IMR-90 (cell line): ENCODE measurements around the gene GCKR. TPM values are rescaled to one million over a fixed set of nuclear protein-coding genes. Genes with fewer than 3 reads are reported as not detected.

ENCODE experiments used
- ATAC-seq: fragments of 200-7000 bp; cut with Tn5 transposase; 2 replicates; pipeline ENCODE4 v1.9.1; 2020; ENCODE audit warnings: low read depth, mild to moderate bottlenecking, moderate library complexity
- BruUV-seq: library from RNA; stranded (reverse); fragments of 400-500 nt; replicated peaks from 2 replicates; lab custom pipeline; 2021; lab: Mats Ljungman, UMichigan
- CTCF ChIA-PET: fragments of 300-600 bp; formaldehyde crosslinking; extraction: SDS; loops from one replicate; lab custom pipeline; 2021; ENCODE audit warnings: antibody characterized with exemption; lab: Yijun Ruan, JAX
- POLR2A ChIA-PET: fragments of 300-600 bp; sonication (Branson Sonifier 250); formaldehyde crosslinking; loops from one replicate; lab custom pipeline; 2022; ENCODE audit warnings: antibody characterized with exemption; ENCODE audit not compliant: unreplicated experiment; lab: Charles Lee
- DNase-seq: peaks from one replicate; pipeline ENCODE4 v3.0.0; 2013
- H2AFZ ChIP-seq: replicated peaks from 2 replicates; pipeline ENCODE3; 2013; ENCODE audit warnings: low read length, mild to moderate bottlenecking; ENCODE audit not compliant: poor library complexity
- H2AK5ac ChIP-seq: 2 replicates; pipeline ENCODE4 v1.6.1; 2013; ENCODE audit warnings: low read depth, low read length, inconsistent platforms
- H2AK9ac ChIP-seq: replicated peaks from 2 replicates; pipeline ENCODE3; 2013; ENCODE audit warnings: mild to moderate bottlenecking, low read depth, low read length, moderate library complexity; ENCODE audit not compliant: poor library complexity
- H2BK120ac ChIP-seq: 2 replicates; pipeline ENCODE4 v1.6.1; 2013; ENCODE audit warnings: low read depth, low read length, inconsistent platforms
- H2BK15ac ChIP-seq: 3 replicates; pipeline ENCODE4 v1.6.1; 2013; ENCODE audit warnings: low read depth, low read length, inconsistent platforms
- H2BK20ac ChIP-seq: 2 replicates; pipeline ENCODE4 v1.6.1; 2013; ENCODE audit warnings: low read depth, mild to moderate bottlenecking, inconsistent platforms, low read length, moderate library complexity
- H2BK5ac ChIP-seq: 2 replicates; pipeline ENCODE4 v1.6.1; 2013; ENCODE audit warnings: mild to moderate bottlenecking, low read depth, low read length, inconsistent platforms; ENCODE audit not compliant: poor library complexity, severe bottlenecking
- H3K14ac ChIP-seq: replicated peaks from 2 replicates; pipeline ENCODE4 v1.6.1; 2013; ENCODE audit warnings: low read depth, low read length, inconsistent platforms
- H3K18ac ChIP-seq: 2 replicates; pipeline ENCODE4 v1.6.1; 2013; ENCODE audit warnings: low read depth, low read length, control low read depth
- H3K23ac ChIP-seq: 2 replicates; pipeline ENCODE4 v1.6.1; 2013; ENCODE audit warnings: low read depth, low read length, inconsistent platforms
- H3K27ac ChIP-seq: 2 replicates; pipeline ENCODE4 v1.5.1; 2013; ENCODE audit warnings: mild to moderate bottlenecking, control low read depth, low read length; ENCODE audit not compliant: insufficient read depth
- H3K27me3 ChIP-seq: 2 replicates; pipeline ENCODE4 v1.6.1; 2013; ENCODE audit warnings: low read length; ENCODE audit not compliant: control insufficient read depth, insufficient read depth
- H3K36me3 ChIP-seq: 2 replicates; pipeline ENCODE4 v1.6.1; 2013; ENCODE audit warnings: low read length, mixed read lengths; ENCODE audit not compliant: control insufficient read depth, insufficient read depth
- H3K4ac ChIP-seq: 2 replicates; pipeline ENCODE4 v1.6.1; 2013; ENCODE audit warnings: low read depth, low read length, inconsistent platforms
- H3K4me1 ChIP-seq: 2 replicates; pipeline ENCODE4 v1.6.1; 2013; ENCODE audit warnings: low read length, mixed read lengths; ENCODE audit not compliant: control insufficient read depth, insufficient read depth
- H3K4me2 ChIP-seq: 2 replicates; pipeline ENCODE4 v1.6.1; 2013; ENCODE audit warnings: low read depth, mild to moderate bottlenecking, control low read depth, low read length, moderate library complexity
- H3K4me3 ChIP-seq: 2 replicates; pipeline ENCODE4 v1.5.1; 2013; ENCODE audit warnings: low read depth, mild to moderate bottlenecking, control low read depth, low read length, moderate library complexity; ENCODE audit not compliant: insufficient read depth
- H3K56ac ChIP-seq: 2 replicates; pipeline ENCODE4 v1.6.1; 2013; ENCODE audit warnings: low read length, inconsistent platforms; ENCODE audit not compliant: insufficient read depth; ENCODE audit errors: extremely low read depth
- H3K79me1 ChIP-seq, 2 experiments: 2 replicates each; pipeline ENCODE4 v1.6.1; 2013; ENCODE audit warnings: low read length in 2 of 2, inconsistent platforms in 1 of 2, low read depth in 1 of 2
- H3K9ac ChIP-seq: 2 replicates; pipeline ENCODE4 v1.6.1; 2013; ENCODE audit warnings: low read depth, low read length, control low read depth
- H3K9me1 ChIP-seq: 2 replicates; pipeline ENCODE4 v1.6.1; 2013; ENCODE audit warnings: low read length, inconsistent platforms; ENCODE audit not compliant: insufficient read depth
- H3K9me3 ChIP-seq: 2 replicates; pipeline ENCODE4 v1.6.1; 2013; ENCODE audit warnings: low read length; ENCODE audit not compliant: control insufficient read depth, insufficient read depth
- H4K20me1 ChIP-seq: 2 replicates; pipeline ENCODE4 v1.6.1; 2013; ENCODE audit warnings: low read length, inconsistent platforms; ENCODE audit not compliant: insufficient read depth
- H4K5ac ChIP-seq: 2 replicates; pipeline ENCODE4 v1.6.1; 2013; ENCODE audit warnings: mild to moderate bottlenecking, low read depth, low read length, control low read depth
- H4K8ac ChIP-seq, 2 experiments: 2 replicates each; pipeline ENCODE4 v1.6.1; 2013; ENCODE audit warnings: low read depth in 2 of 2, low read length in 2 of 2, control low read depth in 1 of 2, inconsistent platforms in 1 of 2
- H4K91ac ChIP-seq: 2 replicates; pipeline ENCODE4 v1.6.1; 2013; ENCODE audit warnings: low read depth, low read length, inconsistent platforms; ENCODE audit not compliant: insufficient read depth
- BHLHE40 ChIP-seq: fragments of 150-350 bp; IDR thresholded peaks from 2 replicates; pipeline ENCODE4 v1.6.1; 2016; ENCODE audit warnings: mild to moderate bottlenecking, low read depth, low read length
- CEBPB ChIP-seq: IDR thresholded peaks from 2 replicates; pipeline ENCODE4 v1.6.1; 2012; ENCODE audit warnings: low read depth, low read length, improper control_type of control experiment
- CHD1 ChIP-seq: IDR thresholded peaks from 2 replicates; pipeline ENCODE4 v1.6.1; 2012; ENCODE audit warnings: low read depth, low read length, improper control_type of control experiment
- ELK1 ChIP-seq: fragments of 150-350 bp; IDR thresholded peaks from 2 replicates; pipeline ENCODE4 v1.6.1; 2016; ENCODE audit warnings: low read depth, mild to moderate bottlenecking, low read length, moderate library complexity, borderline replicate concordance
- FOS ChIP-seq: fragments of 150-350 bp; IDR thresholded peaks from 2 replicates; pipeline ENCODE4 v1.6.1; 2016; ENCODE audit warnings: low read depth, low read length
- MAFK ChIP-seq: IDR thresholded peaks from 2 replicates; pipeline ENCODE4 v1.6.1; 2012; ENCODE audit warnings: low read depth, low read length, improper control_type of control experiment
- MAZ ChIP-seq: IDR thresholded peaks from 2 replicates; pipeline ENCODE4 v1.6.1; 2012; ENCODE audit warnings: low read depth, mild to moderate bottlenecking, low read length, improper control_type of control experiment, moderate library complexity, borderline replicate concordance
- MXI1 ChIP-seq: IDR thresholded peaks from 2 replicates; pipeline ENCODE4 v1.6.1; 2012; ENCODE audit warnings: low read depth, mild to moderate bottlenecking, low read length, moderate library complexity, borderline replicate concordance
- NFE2L2 ChIP-seq: fragments of 150-350 bp; IDR thresholded peaks from 2 replicates; pipeline ENCODE4 v1.6.1; 2016; ENCODE audit warnings: low read depth, mild to moderate bottlenecking, low read length
- POLR2A ChIP-seq: IDR thresholded peaks from 2 replicates; pipeline ENCODE4 v1.6.1; 2012; ENCODE audit warnings: mild to moderate bottlenecking, low read depth, low read length
- RAD21 ChIP-seq: IDR thresholded peaks from 2 replicates; pipeline ENCODE4 v1.6.1; 2012; ENCODE audit warnings: low read length, improper control_type of control experiment
- RCOR1 ChIP-seq: IDR thresholded peaks from 2 replicates; pipeline ENCODE4 v1.6.1; 2012; ENCODE audit warnings: mild to moderate bottlenecking, low read length, improper control_type of control experiment; ENCODE audit not compliant: insufficient replicate concordance
- RFX5 ChIP-seq: IDR thresholded peaks from 2 replicates; pipeline ENCODE4 v1.8.0; 2012; ENCODE audit warnings: low read depth, mild to moderate bottlenecking, low read length, moderate library complexity
- SMC3 ChIP-seq: fragments of 150-350 bp; IDR thresholded peaks from 2 replicates; pipeline ENCODE4 v1.6.1; 2016; ENCODE audit warnings: low read depth, mild to moderate bottlenecking, antibody characterized with exemption, low read length, moderate library complexity
- USF2 ChIP-seq: fragments of 150-350 bp; IDR thresholded peaks from 2 replicates; pipeline ENCODE4 v1.6.1; 2017; ENCODE audit warnings: mild to moderate bottlenecking, antibody characterized with exemption, low read length, low read depth
- WGBS, 2 experiments: methylation state at CpG; one replicate each; pipeline versions ENCODE4 v1.1.5 to v1.1.7; 2013; ENCODE audit warnings: missing lambda C conversion rate in 2 of 2; ENCODE audit not compliant: insufficient read length in 1 of 2; ENCODE audit errors: extremely low coverage in 2 of 2; 5-methylcytosine and 5-hydroxymethylcytosine counted together
- dilution Hi-C: fragments of 300-500 bp; cut with HindIII; formaldehyde crosslinking; loops from one replicate; pipeline ENCODE4 v1.14.3; 2018; ENCODE audit warnings: low sequenced_read_pairs; ENCODE audit not compliant: unreplicated experiment
- in situ Hi-C: fragments of 300-500 bp; cut with MboI; formaldehyde crosslinking; loops from 3 replicates; pipeline ENCODE4 v1.14.3; 2019; ENCODE audit warnings: low sequenced_read_pairs, inconsistent platforms, mixed read lengths
- intact Hi-C: fragments of 100-400 bp; cut with micrococcal nuclease; formaldehyde crosslinking; loops from 2 replicates; pipeline ENCODE4 v1.10.0; 2022
- polyA plus RNA-seq, 3 experiments: library from polyadenylated mRNA; depleted of rRNA; stranded (reverse); fragments of >200 nt; gene quantifications; 2 replicates each; pipeline ENCODE4 v1.2.3, GENCODE V29; 2012; ENCODE audit warnings: low replicate concordance in 1 of 3
- total RNA-seq: library from RNA; depleted of rRNA; stranded (reverse); fragments of >200 nt; gene quantifications from 2 replicates; pipeline ENCODE4 v1.2.3, GENCODE V29; 2012
- TF ChIP-seq, protein P1 (sequence below): conservative IDR thresholded peaks from 2 replicates; pipeline ENCODE4 v1.5.1; 2012; ENCODE audit warnings: mild to moderate bottlenecking, low read depth, low read length, improper control_type of control experiment

Gene GCKR
- total and polyA plus RNA-seq, 2 of the 4 experiments (the other 2 are of a cell fraction): under 0.01 to 0.41 TPM

DNA sequence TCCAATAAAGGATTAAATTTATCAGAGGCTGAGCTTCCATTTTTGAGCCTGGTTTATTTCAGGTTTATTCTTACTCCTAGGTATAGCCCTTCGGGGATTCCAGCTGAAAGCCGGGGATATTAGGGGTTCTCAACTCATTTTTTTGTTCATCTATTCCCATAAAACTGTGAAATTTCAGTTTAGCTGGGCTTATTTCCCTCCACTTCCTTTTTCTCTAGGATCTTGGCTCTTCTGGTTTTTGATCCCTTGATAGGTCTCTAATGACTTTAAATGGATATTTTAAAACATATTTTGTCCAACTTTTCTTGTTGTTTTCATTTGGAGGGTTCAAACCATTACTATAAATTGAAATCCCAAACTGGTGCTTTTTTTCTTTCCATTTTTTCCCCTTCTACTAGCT, 62.6 kb downstream of the GCKR start:
- Histone ChIP-seq H3K9me3 (no peaks in the 10 kb centered on the region), H3K4me2 (no peak overlapping the region), H2AK5ac (no peak overlapping the region), H3K79me1 (no peaks in the 10 kb centered on the region), H2AFZ (no peak overlapping the region), H2AK9ac (no peak overlapping the region), H3K14ac (no peak overlapping the region), H4K20me1 (no peaks in the 10 kb centered on the region), H3K4me1 (no peaks in the 10 kb centered on the region), H3K56ac (no peak overlapping the region), H3K18ac (no peak overlapping the region), H2BK5ac (no peak overlapping the region), H3K27me3 (no peaks in the 10 kb centered on the region), H2BK20ac (no peak overlapping the region), H3K9me1 (no peaks in the 10 kb centered on the region), H3K23ac (no peak overlapping the region), H3K4me3 (no peak overlapping the region), H4K8ac (no peak overlapping the region), H3K9ac (no peak overlapping the region), H4K5ac (no peak overlapping the region), H3K27ac (no peak overlapping the region), H2BK120ac (no peak overlapping the region), H3K4ac (no peak overlapping the region), H3K36me3 (no peaks in the 10 kb centered on the region), H4K91ac (no peak overlapping the region), H2BK15ac (no peak overlapping the region)
- TF ChIP-seq POLR2A (no peak), RCOR1 (no peak), RAD21 (no peak), ELK1 (no peak), MXI1 (no peak), BHLHE40 (no peak), SMC3 (no peak), CHD1 (no peak), MAFK (no peak), FOS (no peak), MAZ (no peak), NFE2L2 (no peak), RFX5 (no peak), CEBPB (no peak), USF2 (no peak)
- TF ChIP-seq, protein P1, sequence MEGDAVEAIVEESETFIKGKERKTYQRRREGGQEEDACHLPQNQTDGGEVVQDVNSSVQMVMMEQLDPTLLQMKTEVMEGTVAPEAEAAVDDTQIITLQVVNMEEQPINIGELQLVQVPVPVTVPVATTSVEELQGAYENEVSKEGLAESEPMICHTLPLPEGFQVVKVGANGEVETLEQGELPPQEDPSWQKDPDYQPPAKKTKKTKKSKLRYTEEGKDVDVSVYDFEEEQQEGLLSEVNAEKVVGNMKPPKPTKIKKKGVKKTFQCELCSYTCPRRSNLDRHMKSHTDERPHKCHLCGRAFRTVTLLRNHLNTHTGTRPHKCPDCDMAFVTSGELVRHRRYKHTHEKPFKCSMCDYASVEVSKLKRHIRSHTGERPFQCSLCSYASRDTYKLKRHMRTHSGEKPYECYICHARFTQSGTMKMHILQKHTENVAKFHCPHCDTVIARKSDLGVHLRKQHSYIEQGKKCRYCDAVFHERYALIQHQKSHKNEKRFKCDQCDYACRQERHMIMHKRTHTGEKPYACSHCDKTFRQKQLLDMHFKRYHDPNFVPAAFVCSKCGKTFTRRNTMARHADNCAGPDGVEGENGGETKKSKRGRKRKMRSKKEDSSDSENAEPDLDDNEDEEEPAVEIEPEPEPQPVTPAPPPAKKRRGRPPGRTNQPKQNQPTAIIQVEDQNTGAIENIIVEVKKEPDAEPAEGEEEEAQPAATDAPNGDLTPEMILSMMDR: no peak
- in situ Hi-C loops (no loop called here), dilution Hi-C loops (no loop called here), intact Hi-C loops (no loop called here)
- no TSS peak for BruUV-seq
- POLR2A ChIA-PET: interaction anchor here (0.5 kb wide), 1 partner anchor 202 kb away, joined by 4 read pairs; the partner anchor contains the start of gene GTF3C2
- CTCF ChIA-PET: no interaction called here
- DNase-seq: no peak
- ATAC-seq: no peak
- WGBS, 2 experiments: no CpG with 5 or more reads among the region's 2 CpGs
